CD14-positive monocyte (primary cell): ENCODE data around the gene STRAP. TPM values are rescaled to one million over a fixed set of nuclear protein-coding genes. Genes with fewer than 3 reads are reported as not detected.
A peak's percentile ranks its signal among the peaks of the same experiment; 100 is the strongest.

ENCODE experiments used
- DNase-seq, 3 donors: peaks; one replicate each; pipeline ENCODE4 v3.0.0-alpha.2; 2011 to 2022
- H2AFZ ChIP-seq: 2 replicates; pipeline ENCODE4 v1.6.0; 2012; ENCODE audit warnings: mild to moderate bottlenecking, low read depth, low read length, inconsistent platforms; ENCODE audit not compliant: insufficient read depth, poor library complexity, severe bottlenecking
- H3K27ac ChIP-seq, 2 donors: 1 replicate in 1 of 2; 2 replicates in 1 of 2; pipeline ENCODE4 v1.5.1; 2012 to 2013; ENCODE audit warnings: low read length in 2 of 2, control low read depth in 1 of 2, inconsistent platforms in 1 of 2, low read depth in 1 of 2, mild to moderate bottlenecking in 1 of 2
- H3K27me3 ChIP-seq, 2 donors: one replicate each; pipeline versions ENCODE4 v1.6.0 to v1.6.1; 2011 to 2013; ENCODE audit warnings: low read length in 2 of 2; ENCODE audit not compliant: control insufficient read depth in 2 of 2, insufficient read depth in 2 of 2
- H3K36me3 ChIP-seq, 2 donors: replicated peaks in 1 of 2; 1 replicate in 1 of 2; 2 replicates in 1 of 2; pipeline versions ENCODE4 v1.5.1 to v1.6.1; 2012 to 2013; ENCODE audit warnings: low read length in 2 of 2, control low read depth in 1 of 2, inconsistent platforms in 1 of 2, mild to moderate bottlenecking in 1 of 2; ENCODE audit not compliant: insufficient read depth in 2 of 2, control insufficient read depth in 1 of 2
- H3K4me1 ChIP-seq, 2 donors: 1 replicate in 1 of 2; 2 replicates in 1 of 2; pipeline versions ENCODE4 v1.5.1 to v1.6.1; 2012 to 2013; ENCODE audit warnings: low read length in 2 of 2, control low read depth in 1 of 2, inconsistent platforms in 1 of 2, mild to moderate bottlenecking in 1 of 2, moderate library complexity in 1 of 2; ENCODE audit not compliant: insufficient read depth in 2 of 2, control insufficient read depth in 1 of 2
- H3K4me2 ChIP-seq: replicated peaks from 2 replicates; pipeline ENCODE3; 2012; ENCODE audit warnings: low read length, moderate library complexity, mild to moderate bottlenecking; ENCODE audit not compliant: poor library complexity, severe bottlenecking; ENCODE audit errors: extremely low read depth
- H3K4me3 ChIP-seq, 3 experiments: fragments of 200-600 bp in 1 of 3; sonication (generic) in 1 of 3; replicated peaks in 1 of 3; 1 replicate in 2 of 3; 2 replicates in 1 of 3; pipeline ENCODE4 v1.5.1; 2011 to 2013; ENCODE audit warnings: low read length in 3 of 3, mild to moderate bottlenecking in 3 of 3, control low read depth in 2 of 3, low read depth in 2 of 3, inconsistent platforms in 1 of 3, moderate library complexity in 1 of 3
- H3K79me2 ChIP-seq: 2 replicates; pipeline ENCODE4 v1.6.0; 2012; ENCODE audit warnings: mild to moderate bottlenecking, control low read depth, inconsistent platforms, low read length, moderate library complexity; ENCODE audit not compliant: insufficient read depth
- H3K9ac ChIP-seq: 2 replicates; pipeline ENCODE4 v1.6.0; 2017; ENCODE audit warnings: low read length, mild to moderate bottlenecking; ENCODE audit not compliant: insufficient read depth, poor library complexity, severe bottlenecking
- H3K9me3 ChIP-seq, 2 donors: replicated peaks in 1 of 2; 1 replicate in 1 of 2; 2 replicates in 1 of 2; pipeline versions ENCODE4 v1.5.1 to v1.6.1; 2012 to 2013; ENCODE audit warnings: low read length in 2 of 2, control low read depth in 1 of 2; ENCODE audit not compliant: control insufficient read depth in 1 of 2, insufficient read depth in 1 of 2
- H4K20me1 ChIP-seq: 2 replicates; pipeline ENCODE4 v1.6.0; 2012; ENCODE audit warnings: mild to moderate bottlenecking, low read length, control low read depth, moderate library complexity; ENCODE audit not compliant: insufficient read depth
- H3K27ac Mint-ChIP-seq, 7 donors: one replicate each; pipeline ENCODE4 v1.8.0; 2020; ENCODE audit warnings: mild to moderate bottlenecking in 7 of 7, mixed read lengths in 7 of 7, moderate library complexity in 6 of 7, inconsistent platforms in 2 of 7
- H3K27me3 Mint-ChIP-seq, 3 donors: one replicate each; pipeline ENCODE4 v1.8.0; 2021 to 2022; ENCODE audit warnings: low read depth in 3 of 3, mild to moderate bottlenecking in 3 of 3, mixed read lengths in 3 of 3, moderate library complexity in 3 of 3, inconsistent platforms in 1 of 3
- H3K36me3 Mint-ChIP-seq, 2 donors: one replicate each; pipeline ENCODE4 v1.8.0; 2020; ENCODE audit warnings: mixed read lengths in 2 of 2, inconsistent platforms in 1 of 2, mild to moderate bottlenecking in 1 of 2
- H3K4me1 Mint-ChIP-seq: one replicate; pipeline ENCODE4 v1.8.0; 2020; ENCODE audit warnings: mild to moderate bottlenecking, mixed read lengths
- H3K4me3 Mint-ChIP-seq, 2 donors: one replicate each; pipeline ENCODE4 v1.8.0; 2020; ENCODE audit warnings: mild to moderate bottlenecking in 2 of 2, mixed read lengths in 2 of 2, moderate library complexity in 1 of 2
- H3K9me3 Mint-ChIP-seq, 7 donors: one replicate each; pipeline ENCODE4 v1.8.0; 2020 to 2022; ENCODE audit warnings: mixed read lengths in 7 of 7, mild to moderate bottlenecking in 6 of 7, moderate library complexity in 6 of 7, inconsistent platforms in 2 of 7
- CTCF ChIP-seq: fragments of 200-600 bp; IDR thresholded peaks from one replicate; pipeline ENCODE4 v1.8.0; 2022; ENCODE audit warnings: antibody characterized with exemption, mild to moderate bottlenecking
- WGBS: methylation state at CpG from one replicate; pipeline ENCODE4 v1.1.5; 2013; ENCODE audit warnings: missing lambda C conversion rate; ENCODE audit not compliant: insufficient coverage; 5-methylcytosine and 5-hydroxymethylcytosine counted together
- intact Hi-C, 2 donors: fragments of 100-400 bp; cut with micrococcal nuclease; formaldehyde crosslinking; loops; one replicate each; pipeline versions ENCODE4 v1.15.0 to v1.15.1; 2023
- polyA minus RNA-seq: library from RNA; depleted of rRNA, polyadenylated mRNA; stranded (reverse); fragments of >200 nt; gene quantifications from 2 replicates; pipeline ENCODE4 v1.2.3, GENCODE V29; 2012
- polyA plus RNA-seq, 3 donors: library from polyadenylated mRNA; depleted of rRNA in 1 of 3; unstranded in 2 of 3; stranded (reverse) in 1 of 3; fragments of 300-500 nt in 2 of 3; fragments of >200 nt in 1 of 3; fragmentation: Illumina TruSeq in 2 of 3; gene quantifications; 1 replicate in 2 of 3; 2 replicates in 1 of 3; pipeline ENCODE4 v1.2.3, GENCODE V29; 2012 to 2021
- total RNA-seq, 12 experiments: library from RNA in 1 of 12; stranded (reverse) in 1 of 12; fragments of 120-200 nt in 1 of 12; gene quantifications; one replicate each; pipeline ENCODE4 v1.2.4 and lab custom pipeline; 2013 to 2026; ENCODE audit warnings: mixed read lengths in 6 of 12, inconsistent platforms in 1 of 12

STRAP gene
- 22.8 TPM for total RNA-seq (2013)
- polyA plus RNA-seq: 100 to 1,000 TPM in 1 of 3 donors, 10 to 100 TPM in 2; 53.7 to 111 (median 98.2) TPM
- polyA minus RNA-seq: 14.7 and 18.8 TPM in 2 replicates
- total RNA-seq (lab: John Stamatoyannopoulos, UW): 49.9 to 95.6 (median 84.5) reads per million in 11 experiments

GRCh38 chr12:15882118-15882971 is at the start of gene STRAP:
Gene STRAP, plus strand, starts transcription at chr12:15882387. Its CDS starts 321 bp downstream, at chr12:15882708.
- peak within 1 kb of the TSS; percentile 97 to 99 (median 98) for H3K27ac Mint-ChIP-seq
- no peak for TF ChIP-seq CTCF
- intact Hi-C loops: no loop called here
- Histone ChIP-seq H3K36me3 (peaks cover 8 to 28% of the 10 kb centered on the region in 2 donors), H3K79me2 (peaks cover 52% of the 10 kb centered on the region), H3K27me3 (no peaks in the 10 kb centered on the region), H2AFZ (peak within 1 kb of the TSS; percentile 91), H3K4me2 (peak within 1 kb of the TSS; percentile 87), H3K27ac (peak within 1 kb of the TSS; percentile 93 to 98), H3K9ac (peak within 1 kb of the TSS; percentile 90), H3K4me3 (peak within 1 kb of the TSS; percentile 67 to 86 (median 84)), H3K9me3 (no peaks in the 10 kb centered on the region), H4K20me1 (peaks cover 19% of the 10 kb centered on the region), H3K4me1 (peaks cover 20 to 23% of the 10 kb centered on the region in 2 donors)
- H3K27me3 Mint-ChIP-seq: peaks cover 2 to 6% (median 3%) of the 10 kb centered on the region in 3 donors
- WGBS: under 1% methylated on average over 61 of the region's 63 CpGs
- H3K9me3 Mint-ChIP-seq: no peaks in the 10 kb centered on the region
- DNase-seq: peak; percentile 95 to 97 (median 96)
- peak within 1 kb of the TSS; percentile 94 for H3K4me3 Mint-ChIP-seq
- H3K4me1 Mint-ChIP-seq: peaks cover 30% of the 10 kb centered on the region
- peaks cover 31 to 34% of the 10 kb centered on the region in 2 donors for H3K36me3 Mint-ChIP-seq

GRCh38 chr12:15834575-15834974 is 47.6 kb upstream of the STRAP start:
- Histone ChIP-seq H3K9ac (no peak overlapping the region), H3K4me2 (no peak overlapping the region), H3K79me2 (no peaks in the 10 kb centered on the region), H4K20me1 (no peaks in the 10 kb centered on the region), H3K4me1 (no peaks in the 10 kb centered on the region), H3K27ac (no peak overlapping the region), H2AFZ (no peak overlapping the region), H3K27me3 (no peaks in the 10 kb centered on the region), H3K4me3 (no peak overlapping the region), H3K36me3 (no peaks in the 10 kb centered on the region), H3K9me3 (no peaks in the 10 kb centered on the region)
- no peak for DNase-seq
- no peak overlapping the region for H3K4me3 Mint-ChIP-seq
- intact Hi-C loops: no loop called here
- WGBS: no CpG with 5 or more reads among the region's 4 CpGs
- peaks cover 0 to 1% (median 1%) of the 10 kb centered on the region in 3 donors for H3K27me3 Mint-ChIP-seq
- H3K4me1 Mint-ChIP-seq: no peaks in the 10 kb centered on the region
- no peak overlapping the region for H3K27ac Mint-ChIP-seq
- no peak for TF ChIP-seq CTCF
- H3K9me3 Mint-ChIP-seq: peaks cover 0 to 5% (median 0%) of the 10 kb centered on the region in 7 donors
- no peaks in the 10 kb centered on the region for H3K36me3 Mint-ChIP-seq
